Stimulated activated naive CD8-positive, alpha-beta T cell treated with anti-CD3 and anti-CD28 coated beads, Interleukin-15, Interleukin-2, amounts not matched to agents 100 ng/mL and 50 ng/mL, for 24 hours (primary cell): Measurements from ENCODE around the gene PLPPR3.

Experiments
- H3K27ac Mint-ChIP-seq: one replicate; pipeline ENCODE4 v1.8.0; 2021; ENCODE audit warnings: mild to moderate bottlenecking, mixed read lengths
- H3K27me3 Mint-ChIP-seq: one replicate; pipeline ENCODE4 v1.8.0; 2021; ENCODE audit warnings: mixed read lengths
- H3K36me3 Mint-ChIP-seq: one replicate; pipeline ENCODE4 v1.8.0; 2021; ENCODE audit warnings: low read depth, mixed read lengths
- H3K4me1 Mint-ChIP-seq: one replicate; pipeline ENCODE4 v1.8.0; 2021; ENCODE audit warnings: low read depth, mixed read lengths
- H3K4me3 Mint-ChIP-seq: one replicate; pipeline ENCODE4 v1.8.0; 2021; ENCODE audit warnings: mild to moderate bottlenecking, mixed read lengths
- H3K9me3 Mint-ChIP-seq: one replicate; pipeline ENCODE4 v1.8.0; 2021; ENCODE audit warnings: mixed read lengths

PLPPR3 gene, protein sequence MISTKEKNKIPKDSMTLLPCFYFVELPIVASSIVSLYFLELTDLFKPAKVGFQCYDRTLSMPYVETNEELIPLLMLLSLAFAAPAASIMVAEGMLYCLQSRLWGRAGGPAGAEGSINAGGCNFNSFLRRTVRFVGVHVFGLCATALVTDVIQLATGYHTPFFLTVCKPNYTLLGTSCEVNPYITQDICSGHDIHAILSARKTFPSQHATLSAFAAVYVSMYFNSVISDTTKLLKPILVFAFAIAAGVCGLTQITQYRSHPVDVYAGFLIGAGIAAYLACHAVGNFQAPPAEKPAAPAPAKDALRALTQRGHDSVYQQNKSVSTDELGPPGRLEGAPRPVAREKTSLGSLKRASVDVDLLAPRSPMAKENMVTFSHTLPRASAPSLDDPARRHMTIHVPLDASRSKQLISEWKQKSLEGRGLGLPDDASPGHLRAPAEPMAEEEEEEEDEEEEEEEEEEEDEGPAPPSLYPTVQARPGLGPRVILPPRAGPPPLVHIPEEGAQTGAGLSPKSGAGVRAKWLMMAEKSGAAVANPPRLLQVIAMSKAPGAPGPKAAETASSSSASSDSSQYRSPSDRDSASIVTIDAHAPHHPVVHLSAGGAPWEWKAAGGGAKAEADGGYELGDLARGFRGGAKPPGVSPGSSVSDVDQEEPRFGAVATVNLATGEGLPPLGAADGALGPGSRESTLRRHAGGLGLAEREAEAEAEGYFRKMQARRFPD

GRCh38 chr19:821825-822503 lies at the start of gene PLPPR3:
PLPPR3 (minus strand) TSS chr19:821955; CDS start chr19:821559, 396 bp downstream.
- H3K9me3 Mint-ChIP-seq = no peaks in the 10 kb centered on the region
- no peak within 1 kb of the TSS for H3K4me3 Mint-ChIP-seq
- H3K36me3 Mint-ChIP-seq = peaks cover 1% of the 10 kb centered on the region
- no peak within 1 kb of the TSS for H3K27ac Mint-ChIP-seq
- no peaks in the 10 kb centered on the region for H3K4me1 Mint-ChIP-seq
- H3K27me3 Mint-ChIP-seq = peaks cover 5% of the 10 kb centered on the region

DNA sequence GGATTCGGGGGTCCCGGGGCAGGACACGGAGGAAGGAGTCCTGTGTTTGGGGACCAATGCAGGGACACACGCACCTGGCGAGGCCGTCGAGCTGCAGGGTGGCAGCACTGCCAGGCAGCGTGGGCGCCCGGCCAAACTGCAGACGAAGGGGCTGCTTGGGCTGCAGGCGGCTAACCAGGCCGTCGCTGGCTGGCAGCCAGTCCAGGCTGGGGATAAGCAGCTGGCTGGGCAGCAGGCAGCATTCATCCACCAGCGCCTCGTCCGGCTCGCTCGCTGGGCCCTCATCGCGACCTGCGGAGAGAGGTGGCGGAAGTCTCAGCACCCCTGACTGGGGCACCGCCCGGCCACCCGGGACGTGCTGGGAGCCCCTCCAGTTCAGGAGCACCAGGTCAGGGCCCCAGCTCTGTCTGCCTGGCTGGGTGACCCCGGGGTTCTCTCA lies 49.2 kb upstream of the PLPPR3 start:
- Mint-ChIP-seq H3K27me3 (no peaks in the 10 kb centered on the region), H3K4me1 (peaks cover 12% of the 10 kb centered on the region), H3K9me3 (no peaks in the 10 kb centered on the region), H3K27ac (no peak overlapping the region), H3K36me3 (peaks cover 18% of the 10 kb centered on the region), H3K4me3 (no peak overlapping the region)

- Mint-ChIP-seq H3K36me3 (peaks cover 13% of the 10 kb centered on the region), H3K9me3 (no peaks in the 10 kb centered on the region), H3K27me3 (no peaks in the 10 kb centered on the region), H3K4me1 (peaks cover 12% of the 10 kb centered on the region), H3K4me3 (no peak overlapping the region), H3K27ac (no peak overlapping the region)
These were observed 48.6 kb upstream of the PLPPR3 start for GRCh38 chr19:870314-870713.

DNA sequence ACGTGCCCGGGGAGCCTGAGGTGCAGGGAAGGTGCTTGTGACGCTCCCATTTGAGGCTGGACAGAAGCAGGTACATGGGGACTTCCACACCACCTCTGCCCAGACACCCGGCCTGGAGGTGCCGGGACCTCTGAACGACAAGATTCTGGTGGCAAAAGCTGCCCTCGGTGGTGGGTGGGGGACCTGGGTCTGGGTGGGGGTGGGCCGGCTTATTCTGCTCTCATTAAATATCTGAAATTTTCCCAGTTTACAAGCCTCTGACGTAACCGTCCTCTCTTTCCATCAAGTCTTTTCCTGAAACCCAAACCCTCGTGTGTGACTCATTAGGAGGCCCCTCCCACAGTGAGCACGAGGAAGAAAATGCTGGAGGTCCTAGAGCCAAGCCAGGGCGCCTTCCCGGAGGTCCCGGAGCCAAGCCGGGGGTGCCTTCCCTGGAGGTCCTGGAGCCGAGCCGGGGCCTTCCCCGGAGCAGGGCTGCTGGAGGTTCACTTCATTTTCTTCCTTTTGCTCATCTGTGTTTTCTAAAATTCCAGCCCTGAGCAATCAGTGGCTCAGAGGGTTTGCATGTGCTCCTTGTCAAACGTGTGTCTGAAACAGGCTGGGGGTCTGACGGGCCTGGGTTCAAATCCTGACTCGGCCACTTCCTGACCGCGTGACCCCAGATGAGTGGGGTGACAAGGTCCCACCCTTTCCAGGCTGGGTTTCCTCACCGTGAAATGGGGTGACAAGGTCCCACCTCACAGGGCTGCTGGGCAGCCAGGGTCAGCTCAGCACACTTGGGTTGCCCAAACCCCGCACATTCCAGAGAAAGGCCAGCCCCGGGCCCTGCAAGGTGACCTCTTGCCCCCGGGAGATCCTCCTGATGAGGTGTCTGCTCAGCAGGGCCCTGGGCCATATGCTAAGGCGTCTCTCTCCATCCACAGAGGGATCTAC lies 47.8 kb upstream of the PLPPR3 start:
- no peak overlapping the region for H3K27ac Mint-ChIP-seq
- H3K4me1 Mint-ChIP-seq = peaks cover 12% of the 10 kb centered on the region
- H3K27me3 Mint-ChIP-seq = no peaks in the 10 kb centered on the region
- H3K36me3 Mint-ChIP-seq = peaks cover 13% of the 10 kb centered on the region
- no peaks in the 10 kb centered on the region for H3K9me3 Mint-ChIP-seq
- no peak overlapping the region for H3K4me3 Mint-ChIP-seq

DNA sequence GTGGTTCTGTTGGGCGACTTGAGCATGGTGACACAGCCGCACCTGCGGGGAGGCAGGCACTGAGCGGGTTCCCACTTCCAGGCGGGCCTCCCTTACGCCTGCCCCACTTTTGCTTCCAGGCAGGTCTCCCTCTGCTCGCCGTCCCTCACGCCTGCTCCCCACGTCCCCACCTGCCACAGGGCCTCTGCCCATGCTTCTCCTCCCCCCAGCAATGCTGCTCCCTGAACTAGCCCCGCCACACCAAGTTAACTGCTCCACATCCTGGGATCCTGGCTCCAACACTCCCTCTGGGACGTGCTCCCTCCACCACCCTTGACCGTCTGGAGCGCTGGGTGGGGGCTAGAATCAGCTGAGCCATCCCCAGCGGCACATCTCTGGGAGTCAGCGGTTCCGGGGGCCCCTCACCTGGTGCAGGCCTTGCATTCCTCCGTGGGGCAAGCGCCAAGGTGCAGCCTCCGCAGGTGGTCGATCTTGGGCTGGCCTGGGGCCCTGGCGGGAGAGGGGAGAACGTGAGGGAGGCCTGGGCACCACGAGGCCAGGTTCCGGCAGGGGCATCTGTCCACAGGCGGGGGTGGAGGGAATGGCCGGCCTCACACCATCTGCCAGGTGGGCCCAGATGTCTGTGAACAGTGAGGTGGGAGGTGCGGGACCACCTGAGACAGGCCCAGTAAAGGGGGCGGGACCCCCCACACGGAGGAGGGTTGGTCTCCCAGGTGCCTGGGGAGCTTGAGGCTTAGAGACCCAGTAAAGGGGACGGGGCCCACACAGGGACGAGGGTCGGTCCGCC lies 46.9 kb upstream of the PLPPR3 start:
- Mint-ChIP-seq H3K9me3 (no peaks in the 10 kb centered on the region), H3K4me3 (no peak overlapping the region), H3K27ac (no peak overlapping the region)

GRCh38 chr19:867855-868457 lies 46.2 kb upstream of the PLPPR3 start:
- peaks cover 13% of the 10 kb centered on the region for H3K36me3 Mint-ChIP-seq
- no peaks in the 10 kb centered on the region for H3K27me3 Mint-ChIP-seq
- H3K9me3 Mint-ChIP-seq = no peaks in the 10 kb centered on the region
- no peak overlapping the region for H3K4me3 Mint-ChIP-seq
- peaks cover 20% of the 10 kb centered on the region for H3K4me1 Mint-ChIP-seq
- no peak overlapping the region for H3K27ac Mint-ChIP-seq

More for the DNA sequence above, 46.9 kb upstream of the PLPPR3 start:
- Mint-ChIP-seq H3K36me3 (peaks cover 13% of the 10 kb centered on the region), H3K4me1 (peaks cover 14% of the 10 kb centered on the region), H3K27me3 (no peaks in the 10 kb centered on the region)

DNA sequence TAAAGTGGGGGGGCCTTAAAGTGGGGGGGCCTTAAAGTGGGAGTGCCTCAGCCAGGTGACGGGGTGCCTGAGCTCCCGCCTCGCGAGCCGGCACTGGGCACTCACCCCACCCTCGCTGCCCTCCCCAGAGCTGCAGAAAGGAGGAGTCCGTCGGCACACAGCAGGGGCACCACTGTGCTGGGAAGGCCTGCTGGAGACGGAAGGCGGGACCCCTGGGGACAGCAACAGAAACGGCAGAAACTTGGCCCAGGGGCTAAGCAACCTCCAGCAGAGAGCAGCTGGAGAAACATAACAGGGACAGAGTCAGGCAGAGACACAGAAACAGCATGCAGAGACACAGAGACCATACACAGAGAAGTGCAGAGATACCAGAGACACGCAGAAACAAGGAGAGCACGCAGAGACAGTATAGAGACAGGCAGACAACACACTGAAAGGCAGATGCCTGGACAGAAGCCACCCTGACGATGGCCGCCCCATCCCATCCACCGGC lies 45.6 kb upstream of the PLPPR3 start:
- Mint-ChIP-seq H3K4me1 (peaks cover 21% of the 10 kb centered on the region), H3K36me3 (peaks cover 13% of the 10 kb centered on the region), H3K27ac (no peak overlapping the region), H3K4me3 (no peak overlapping the region), H3K27me3 (no peaks in the 10 kb centered on the region), H3K9me3 (no peaks in the 10 kb centered on the region)

DNA sequence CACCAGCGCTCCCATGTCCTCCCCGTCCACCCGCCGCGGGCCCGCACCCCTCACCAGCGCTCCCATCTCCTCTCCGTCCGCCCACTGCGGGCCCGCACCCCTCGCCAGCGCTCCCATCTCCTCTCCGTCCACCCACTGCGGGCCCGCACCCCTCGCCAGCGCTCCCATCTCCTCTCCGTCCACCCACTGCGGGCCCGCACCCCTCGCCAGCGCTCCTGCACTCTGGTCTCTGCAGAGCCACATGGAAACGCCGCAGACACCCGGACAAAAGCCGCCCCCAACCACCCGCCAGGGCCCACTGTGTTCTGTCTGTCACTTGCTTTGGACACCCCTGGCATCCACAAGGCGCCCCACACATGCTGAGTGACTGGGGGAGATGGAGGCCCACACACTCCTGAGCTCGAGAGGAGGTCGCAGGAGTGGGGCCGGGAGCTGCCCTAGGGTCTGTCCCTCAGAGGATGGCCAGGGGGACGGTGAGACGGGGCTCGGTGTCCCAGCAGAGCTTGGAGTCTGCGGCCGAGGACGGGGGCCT lies 45.1 kb upstream of the PLPPR3 start:
- no peaks in the 10 kb centered on the region for H3K27me3 Mint-ChIP-seq
- H3K9me3 Mint-ChIP-seq = no peaks in the 10 kb centered on the region
- H3K36me3 Mint-ChIP-seq = peaks cover 13% of the 10 kb centered on the region
- no peak overlapping the region for H3K4me3 Mint-ChIP-seq
- peaks cover 16% of the 10 kb centered on the region for H3K4me1 Mint-ChIP-seq
- no peak overlapping the region for H3K27ac Mint-ChIP-seq

- Mint-ChIP-seq H3K4me3 (no peak overlapping the region), H3K4me1 (peaks cover 13% of the 10 kb centered on the region), H3K36me3 (peaks cover 4% of the 10 kb centered on the region), H3K27me3 (peaks cover 5% of the 10 kb centered on the region), H3K9me3 (no peaks in the 10 kb centered on the region), H3K27ac (no peak overlapping the region)
These were observed 41.5 kb upstream of the PLPPR3 start for GRCh38 chr19:863315-863620.

DNA sequence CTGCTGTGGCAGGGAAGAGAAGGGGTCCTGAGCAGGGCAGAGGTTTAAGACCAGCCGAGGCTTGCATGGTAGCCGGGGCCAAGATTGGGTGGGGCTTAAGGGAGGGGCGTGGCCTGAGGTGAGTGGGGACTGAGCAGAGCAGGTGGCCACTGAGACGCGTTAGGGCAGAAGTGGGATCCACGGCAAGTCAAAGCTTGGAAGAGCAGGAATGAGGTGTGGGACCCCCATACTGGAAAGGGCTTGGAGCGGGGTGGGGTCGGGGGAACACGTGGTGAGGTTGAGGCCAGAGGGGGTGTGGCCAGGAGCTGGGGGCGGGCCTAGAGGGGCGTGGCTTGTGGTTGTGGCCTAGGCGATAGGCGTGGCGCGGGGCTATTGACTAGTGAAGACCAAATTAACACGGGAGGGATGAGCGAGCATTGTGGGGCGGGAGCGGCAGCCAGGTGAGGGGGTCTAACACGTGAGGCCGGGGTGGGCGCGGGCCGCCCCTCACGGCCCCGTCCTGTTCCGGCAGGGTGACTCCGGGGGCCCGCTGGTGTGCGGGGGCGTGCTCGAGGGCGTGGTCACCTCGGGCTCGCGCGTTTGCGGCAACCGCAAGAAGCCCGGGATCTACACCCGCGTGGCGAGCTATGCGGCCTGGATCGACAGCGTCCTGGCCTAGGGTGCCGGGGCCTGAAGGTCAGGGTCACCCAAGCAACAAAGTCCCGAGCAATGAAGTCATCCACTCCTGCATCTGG lies 41.0 kb upstream of the PLPPR3 start:
- H3K4me3 Mint-ChIP-seq = peak overlapping the region; percentile 45
- no peaks in the 10 kb centered on the region for H3K9me3 Mint-ChIP-seq
- H3K36me3 Mint-ChIP-seq = peaks cover 4% of the 10 kb centered on the region
- H3K4me1 Mint-ChIP-seq = peaks cover 13% of the 10 kb centered on the region
- peaks cover 7% of the 10 kb centered on the region for H3K27me3 Mint-ChIP-seq
- no peak overlapping the region for H3K27ac Mint-ChIP-seq

DNA sequence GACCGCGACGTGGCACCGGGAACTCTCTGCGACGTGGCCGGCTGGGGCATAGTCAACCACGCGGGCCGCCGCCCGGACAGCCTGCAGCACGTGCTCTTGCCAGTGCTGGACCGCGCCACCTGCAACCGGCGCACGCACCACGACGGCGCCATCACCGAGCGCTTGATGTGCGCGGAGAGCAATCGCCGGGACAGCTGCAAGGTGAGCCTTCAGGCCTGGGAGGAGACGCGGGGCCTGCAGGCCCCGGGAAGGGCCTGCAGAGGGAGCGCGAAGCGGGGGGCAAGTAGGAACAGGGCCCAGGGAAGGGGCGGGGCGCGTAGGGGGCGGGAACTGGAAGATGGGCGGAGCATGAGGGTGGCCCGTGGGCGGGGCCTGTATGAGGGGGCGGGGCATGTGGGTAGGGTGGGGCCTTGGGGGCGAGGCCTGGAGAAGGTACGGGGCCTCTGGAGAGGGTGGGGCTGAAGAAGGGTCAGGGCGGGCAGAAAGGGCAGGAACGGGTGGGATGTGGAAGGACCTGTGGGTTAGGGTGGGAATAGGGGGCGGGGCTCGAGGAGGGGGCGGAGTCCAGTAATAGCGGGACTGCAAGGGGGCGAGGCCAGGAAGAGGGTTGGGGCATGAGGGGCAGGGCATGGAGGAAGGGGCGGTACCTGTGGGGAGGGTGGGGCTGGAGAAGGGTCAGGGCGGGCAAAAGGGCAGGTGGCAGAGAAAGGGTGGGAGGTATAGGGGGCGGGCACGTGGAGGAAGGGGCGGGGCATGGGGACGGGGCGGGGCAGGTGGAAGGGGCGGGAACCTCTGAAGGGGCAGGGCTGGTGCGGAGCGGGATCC lies 40.2 kb upstream of the PLPPR3 start:
- peaks cover 13% of the 10 kb centered on the region for H3K4me1 Mint-ChIP-seq
- H3K27me3 Mint-ChIP-seq = peaks cover 7% of the 10 kb centered on the region
- H3K36me3 Mint-ChIP-seq = no peaks in the 10 kb centered on the region
- H3K9me3 Mint-ChIP-seq = no peaks in the 10 kb centered on the region
- H3K27ac Mint-ChIP-seq = no peak overlapping the region
- no peak overlapping the region for H3K4me3 Mint-ChIP-seq

- H3K4me3 Mint-ChIP-seq = no peak overlapping the region
- H3K4me1 Mint-ChIP-seq = peaks cover 13% of the 10 kb centered on the region
- no peaks in the 10 kb centered on the region for H3K36me3 Mint-ChIP-seq
- H3K27ac Mint-ChIP-seq = no peak overlapping the region
- H3K9me3 Mint-ChIP-seq = no peaks in the 10 kb centered on the region
- H3K27me3 Mint-ChIP-seq = peaks cover 7% of the 10 kb centered on the region
These were observed 39.5 kb upstream of the PLPPR3 start for GRCh38 chr19:861141-861755.
